ENCODE measurements around the gene GART. TPM values are rescaled to one million over a fixed set of nuclear protein-coding genes. Genes with fewer than 3 reads are reported as not detected.

Gene GART
- total RNA-seq, 1 experiment from 2014 or later: 240 TPM

GRCh38 chr21:33541105-33541711 is 709 bp downstream of the GART start:
- CTCF ChIA-PET: no interaction called here
- Mint-ChIP-seq H3K4me3 (ENCODE audit: unreplicated experiment) (peak overlapping the region; percentile 81), H3K27me3 (ENCODE audit: insufficient read depth, unreplicated experiment) (no peaks in the 10 kb centered on the region), H3K9me3 (ENCODE audit: unreplicated experiment) (no peaks in the 10 kb centered on the region), H3K4me1 (ENCODE audit: insufficient read depth, unreplicated experiment) (peaks cover 22% of the 10 kb centered on the region), H3K27ac (ENCODE audit: low read depth, unreplicated experiment) (peak overlapping the region; percentile 99), H3K36me3 (ENCODE audit: insufficient read depth, unreplicated experiment) (peaks cover 53% of the 10 kb centered on the region)
- intact Hi-C loops (cut with micrococcal nuclease): no loop called here
- TF ChIP-seq, protein P1, sequence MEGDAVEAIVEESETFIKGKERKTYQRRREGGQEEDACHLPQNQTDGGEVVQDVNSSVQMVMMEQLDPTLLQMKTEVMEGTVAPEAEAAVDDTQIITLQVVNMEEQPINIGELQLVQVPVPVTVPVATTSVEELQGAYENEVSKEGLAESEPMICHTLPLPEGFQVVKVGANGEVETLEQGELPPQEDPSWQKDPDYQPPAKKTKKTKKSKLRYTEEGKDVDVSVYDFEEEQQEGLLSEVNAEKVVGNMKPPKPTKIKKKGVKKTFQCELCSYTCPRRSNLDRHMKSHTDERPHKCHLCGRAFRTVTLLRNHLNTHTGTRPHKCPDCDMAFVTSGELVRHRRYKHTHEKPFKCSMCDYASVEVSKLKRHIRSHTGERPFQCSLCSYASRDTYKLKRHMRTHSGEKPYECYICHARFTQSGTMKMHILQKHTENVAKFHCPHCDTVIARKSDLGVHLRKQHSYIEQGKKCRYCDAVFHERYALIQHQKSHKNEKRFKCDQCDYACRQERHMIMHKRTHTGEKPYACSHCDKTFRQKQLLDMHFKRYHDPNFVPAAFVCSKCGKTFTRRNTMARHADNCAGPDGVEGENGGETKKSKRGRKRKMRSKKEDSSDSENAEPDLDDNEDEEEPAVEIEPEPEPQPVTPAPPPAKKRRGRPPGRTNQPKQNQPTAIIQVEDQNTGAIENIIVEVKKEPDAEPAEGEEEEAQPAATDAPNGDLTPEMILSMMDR (IDR thresholded peaks at IDR 0.05; ENCODE audit: unreplicated experiment): no peak
- POLR2A ChIA-PET: interaction anchor here (0.7 to 9.0 kb wide), 22 partner anchors 10 to 769 kb away, joined by 3 to 89 read pairs (median 6); partner anchors contain the start of genes DNAJC28, DONSON, IFNAR1 and PAXBP1
- peak; percentile 27 for DNase-seq (ENCODE audit: unreplicated experiment)
- TSS peak; percentile 70 for BruUV-seq (replicated peaks)

- Mint-ChIP-seq H3K27me3 (ENCODE audit: insufficient read depth, unreplicated experiment) (no peaks in the 10 kb centered on the region), H3K4me1 (ENCODE audit: insufficient read depth, unreplicated experiment) (peaks cover 17% of the 10 kb centered on the region), H3K4me3 (ENCODE audit: unreplicated experiment) (peak overlapping the region; percentile 81), H3K36me3 (ENCODE audit: insufficient read depth, unreplicated experiment) (peaks cover 51% of the 10 kb centered on the region), H3K27ac (ENCODE audit: low read depth, unreplicated experiment) (peak overlapping the region; percentile 99), H3K9me3 (ENCODE audit: unreplicated experiment) (no peaks in the 10 kb centered on the region)
- ChIA-PET POLR2A (interaction anchor here (0.6 to 9.0 kb wide), 17 partner anchors 9 to 216 kb away, joined by 3 to 89 read pairs (median 5); partner anchors contain the start of genes DNAJC28, DONSON, IFNAR1 and TMEM50B), CTCF (interaction anchor here (1.3 kb wide), 1 partner anchor 343 kb away, joined by 6 read pairs; no protein-coding TSS in a partner anchor)
- TF ChIP-seq, protein P1 (IDR thresholded peaks at IDR 0.05; ENCODE audit: unreplicated experiment): no peak
- peak; percentile 17 for DNase-seq (ENCODE audit: unreplicated experiment)
- intact Hi-C loops (cut with micrococcal nuclease): no loop called here
- no TSS peak for BruUV-seq (replicated peaks)
Observed at GRCh38 chr21:33540711-33541104, 1.2 kb downstream of the GART start.

DNA sequence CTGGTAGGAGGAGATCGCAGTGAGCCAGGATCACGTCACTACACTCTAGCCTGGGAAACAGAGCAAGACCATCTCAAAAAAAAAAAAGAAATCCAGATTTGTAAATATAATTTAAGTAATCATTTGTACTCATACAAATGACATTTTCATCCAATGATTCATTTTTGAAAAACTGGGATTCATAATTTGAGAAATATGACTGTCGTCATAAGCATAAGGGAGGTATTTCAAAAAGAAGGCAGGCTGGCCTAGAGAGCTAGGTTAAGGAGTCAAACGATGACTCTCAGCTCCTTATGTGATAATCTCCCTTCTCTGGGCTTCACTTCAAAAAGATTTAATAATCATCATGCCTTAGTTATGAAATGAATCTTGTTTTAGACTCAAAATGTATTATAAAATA is 2.3 kb downstream of the GART start:
- Mint-ChIP-seq H3K4me1 (ENCODE audit: insufficient read depth, unreplicated experiment) (peaks cover 15% of the 10 kb centered on the region), H3K4me3 (ENCODE audit: unreplicated experiment) (no peak overlapping the region), H3K27ac (ENCODE audit: low read depth, unreplicated experiment) (no peak overlapping the region), H3K9me3 (ENCODE audit: unreplicated experiment) (no peaks in the 10 kb centered on the region), H3K36me3 (ENCODE audit: insufficient read depth, unreplicated experiment) (peaks cover 57% of the 10 kb centered on the region), H3K27me3 (ENCODE audit: insufficient read depth, unreplicated experiment) (no peaks in the 10 kb centered on the region)
- TF ChIP-seq, protein P1 (IDR thresholded peaks at IDR 0.05; ENCODE audit: unreplicated experiment): no peak
- POLR2A ChIA-PET: interaction anchor here (0.6 to 9.0 kb wide), 6 partner anchors 13 to 768 kb away, joined by 3 to 89 read pairs (median 8); partner anchors contain the start of genes IFNAR1 and TMEM50B
- CTCF ChIA-PET: interaction anchor here (0.6 to 1.3 kb wide), 5 partner anchors 35 to 342 kb away, joined by 3 to 6 read pairs (median 4); no protein-coding TSS in a partner anchor
- BruUV-seq (replicated peaks): no TSS peak
- DNase-seq (ENCODE audit: unreplicated experiment): no peak
- intact Hi-C loops (cut with micrococcal nuclease): no loop called here

GRCh38 chr21:33537212-33537611 is 4.7 kb downstream of the GART start:
- H3K36me3 Mint-ChIP-seq (ENCODE audit: insufficient read depth, unreplicated experiment): peaks cover 71% of the 10 kb centered on the region
- BruUV-seq (replicated peaks): no TSS peak
- H3K4me3 Mint-ChIP-seq (ENCODE audit: unreplicated experiment): no peak overlapping the region
- no peaks in the 10 kb centered on the region for H3K27me3 Mint-ChIP-seq (ENCODE audit: insufficient read depth, unreplicated experiment)
- DNase-seq (ENCODE audit: unreplicated experiment): no peak
- peak overlapping the region; percentile 1 for H3K27ac Mint-ChIP-seq (ENCODE audit: low read depth, unreplicated experiment)
- ChIA-PET CTCF (interaction anchor here (0.6 kb wide), 2 partner anchors 286 to 665 kb away, joined by 3 read pairs; no protein-coding TSS in a partner anchor), POLR2A (interaction anchor here (0.7 to 1.1 kb wide), 3 partner anchors 12 to 377 kb away, joined by 3 read pairs; no protein-coding TSS in a partner anchor)
- peaks cover 15% of the 10 kb centered on the region for H3K4me1 Mint-ChIP-seq (ENCODE audit: insufficient read depth, unreplicated experiment)
- TF ChIP-seq, protein P1 (IDR thresholded peaks at IDR 0.05; ENCODE audit: unreplicated experiment): no peak
- no peaks in the 10 kb centered on the region for H3K9me3 Mint-ChIP-seq (ENCODE audit: unreplicated experiment)
- intact Hi-C loops (cut with micrococcal nuclease): no loop called here
